Stimulated activated naive B cell treated with anti-CD40 and anti-IgM and Interleukin-4, amounts not matched to agents 10 μg/mL and 1 μg/mL and 100 μg/mL, for 72 hours (primary cell): Measurements from ENCODE around the gene OR5D16.
"Not testable (repeated sequence)": the region's sequence is repeated elsewhere in the genome, so short reads cannot be mapped to it uniquely, and the experiment has no call there.

ENCODE experiments used
- ATAC-seq, 2 donors: fragments of 150-1000 bp; cut with Tn5 transposase; replicated peaks; 2 replicates each; pipeline ENCODE4 v1.10.0; 2021; ENCODE audit warnings: moderate library complexity in 1 of 2
- DNase-seq: peaks from one replicate; pipeline ENCODE4 v3.0.0; 2021
- H3K27ac Mint-ChIP-seq: one replicate; pipeline ENCODE4 v1.8.0; 2022; ENCODE audit warnings: mild to moderate bottlenecking, mixed read lengths
- H3K27me3 Mint-ChIP-seq, 2 donors: one replicate each; pipeline ENCODE4 v1.8.0; 2022; ENCODE audit warnings: mixed read lengths in 2 of 2
- H3K36me3 Mint-ChIP-seq, 2 donors: one replicate each; pipeline ENCODE4 v1.8.0; 2022; ENCODE audit warnings: mixed read lengths in 2 of 2, mild to moderate bottlenecking in 1 of 2
- H3K4me1 Mint-ChIP-seq, 2 donors: one replicate each; pipeline ENCODE4 v1.8.0; 2022; ENCODE audit warnings: mixed read lengths in 2 of 2, mild to moderate bottlenecking in 1 of 2
- H3K4me3 Mint-ChIP-seq, 2 donors: one replicate each; pipeline ENCODE4 v1.8.0; 2022; ENCODE audit warnings: mild to moderate bottlenecking in 2 of 2, mixed read lengths in 2 of 2, moderate library complexity in 1 of 2
- H3K9me3 Mint-ChIP-seq, 2 donors: one replicate each; pipeline ENCODE4 v1.8.0; 2022; ENCODE audit warnings: mixed read lengths in 2 of 2, mild to moderate bottlenecking in 1 of 2

OR5D16 gene

DNA sequence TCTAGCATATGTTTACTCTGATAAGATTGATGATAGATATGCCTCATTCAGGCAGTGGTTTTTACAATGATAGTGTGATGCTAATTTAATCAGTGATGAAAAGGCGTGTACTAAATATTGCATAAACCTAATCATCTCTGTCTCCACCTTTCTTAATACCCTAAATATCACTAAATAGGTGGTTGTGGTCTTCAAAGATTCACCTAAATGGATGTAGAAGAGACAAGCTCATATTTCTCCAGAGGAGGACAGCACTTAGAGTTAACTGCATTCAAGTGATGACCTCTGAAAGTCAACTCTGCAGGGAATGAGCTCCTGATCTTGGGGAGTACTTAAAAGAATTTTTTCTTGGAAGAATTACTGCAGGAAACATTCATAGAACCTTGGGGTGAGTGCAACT lies 44.4 kb downstream of the OR5D16 start, which contains the start of gene TRIM51:
TRIM51 (plus strand) TSS at position 301 of the 400 bp plus-strand sequence. CDS start 2,132 bp downstream, outside the sequence.
- not testable (repeated sequence) for DNase-seq, H3K4me1 Mint-ChIP-seq, ATAC-seq, H3K27ac Mint-ChIP-seq, H3K9me3 Mint-ChIP-seq, H3K27me3 Mint-ChIP-seq, H3K4me3 Mint-ChIP-seq, H3K36me3 Mint-ChIP-seq

DNA sequence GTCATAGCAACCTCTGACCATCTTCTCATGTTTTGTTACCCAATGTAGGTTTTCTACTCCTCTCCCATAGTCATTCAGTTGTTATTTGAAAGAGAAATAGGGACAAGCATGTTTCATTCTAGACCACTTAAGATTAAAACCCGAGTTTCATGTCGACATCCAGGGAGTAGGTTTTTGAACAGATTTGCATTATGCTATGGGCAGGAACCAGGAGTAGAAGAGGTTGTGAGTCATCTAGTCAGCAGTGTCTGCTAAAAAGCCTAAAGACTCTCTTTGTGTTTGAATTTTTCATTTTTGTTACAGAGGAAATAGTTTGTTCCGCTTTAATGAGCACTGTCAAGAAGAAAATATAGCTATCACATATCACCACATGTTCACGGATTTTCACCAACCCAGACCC lies 46.4 kb downstream of the OR5D16 start:
- not testable (repeated sequence) for H3K4me1 Mint-ChIP-seq

DNA sequence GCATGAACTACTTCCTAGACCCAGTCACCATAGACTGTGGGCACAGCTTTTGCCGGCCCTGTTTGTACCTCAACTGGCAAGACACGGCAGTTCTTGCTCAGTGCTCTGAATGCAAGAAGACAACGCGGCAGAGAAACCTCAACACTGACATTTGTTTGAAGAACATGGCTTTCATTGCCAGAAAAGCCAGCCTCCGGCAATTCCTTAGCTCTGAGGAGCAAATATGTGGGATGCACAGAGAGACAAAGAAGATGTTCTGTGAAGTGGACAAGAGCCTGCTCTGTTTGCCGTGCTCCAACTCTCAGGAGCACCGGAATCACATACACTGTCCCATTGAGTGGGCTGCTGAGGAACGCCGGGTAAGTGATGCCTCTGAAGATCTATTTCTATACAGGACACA lies 46.9 kb downstream of the OR5D16 start:
- H3K9me3 Mint-ChIP-seq, H3K4me1 Mint-ChIP-seq, H3K36me3 Mint-ChIP-seq, DNase-seq, H3K27me3 Mint-ChIP-seq, H3K27ac Mint-ChIP-seq, ATAC-seq, H3K4me3 Mint-ChIP-seq: not testable (repeated sequence)

More for the DNA sequence above, 46.4 kb downstream of the OR5D16 start:
- H3K27me3 Mint-ChIP-seq, ATAC-seq, H3K36me3 Mint-ChIP-seq, H3K9me3 Mint-ChIP-seq, H3K4me3 Mint-ChIP-seq, H3K27ac Mint-ChIP-seq, DNase-seq: not testable (repeated sequence)
